MM.1S (cell line): Measurements from ENCODE around the gene PCGF3.

Source experiments
- DNase-seq: peaks from one replicate; pipeline ENCODE4 v3.0.0-alpha.2; 2015
- H2AFZ ChIP-seq: fragments of 300-600 bp; sonication (generic); 2 replicates; pipeline ENCODE4 v1.6.0; 2016; ENCODE audit warnings: antibody characterized with exemption, low read length
- H3F3A ChIP-seq: fragments of 300-600 bp; sonication (generic); 2 replicates; pipeline ENCODE4 v1.6.1; 2016; ENCODE audit warnings: mild to moderate bottlenecking, antibody characterized with exemption, low read length, moderate library complexity, mixed read lengths; ENCODE audit not compliant: insufficient read depth
- H3K27ac ChIP-seq: fragments of 300-600 bp; sonication (generic); 2 replicates; pipeline ENCODE4 v1.5.1; 2016; ENCODE audit warnings: mild to moderate bottlenecking, low read length
- H3K27me3 ChIP-seq: fragments of 300-600 bp; sonication (generic); replicated peaks from 2 replicates; pipeline ENCODE4 v1.6.0; 2016; ENCODE audit warnings: low read length; ENCODE audit not compliant: insufficient read depth
- H3K36me3 ChIP-seq: fragments of 300-600 bp; sonication (generic); replicated peaks from 2 replicates; pipeline ENCODE4 v1.6.1; 2016; ENCODE audit warnings: mild to moderate bottlenecking, low read length, mixed read lengths; ENCODE audit not compliant: insufficient read depth
- H3K4me1 ChIP-seq: fragments of 300-600 bp; sonication (generic); 2 replicates; pipeline ENCODE4 v1.6.1; 2016; ENCODE audit warnings: low read length, mixed read lengths
- H3K4me2 ChIP-seq: fragments of 300-600 bp; sonication (generic); 2 replicates; pipeline ENCODE4 v1.6.0; 2016; ENCODE audit warnings: low read depth, low read length
- H3K4me3 ChIP-seq: fragments of 300-600 bp; sonication (generic); 2 replicates; pipeline ENCODE4 v1.5.1; 2016; ENCODE audit warnings: low read length, mixed read lengths
- H3K79me2 ChIP-seq: fragments of 300-600 bp; sonication (generic); 2 replicates; pipeline ENCODE4 v1.6.1; 2016; ENCODE audit warnings: mixed run types, low read length, mixed read lengths
- H3K9ac ChIP-seq: fragments of 300-600 bp; sonication (generic); 2 replicates; pipeline ENCODE4 v1.6.1; 2016; ENCODE audit warnings: low read length, mixed read lengths
- H3K9me2 ChIP-seq: fragments of 300-600 bp; sonication (generic); replicated peaks from 2 replicates; pipeline ENCODE4 v1.6.1; 2016; ENCODE audit warnings: mild to moderate bottlenecking, low read length, mixed read lengths; ENCODE audit not compliant: insufficient read depth
- H3K9me3 ChIP-seq: fragments of 300-600 bp; sonication (generic); replicated peaks from 2 replicates; pipeline ENCODE4 v1.6.1; 2016; ENCODE audit warnings: mild to moderate bottlenecking, low read length, mixed read lengths; ENCODE audit not compliant: insufficient read depth
- H4K20me1 ChIP-seq: fragments of 300-600 bp; sonication (generic); 2 replicates; pipeline ENCODE4 v1.6.1; 2016; ENCODE audit warnings: mild to moderate bottlenecking, low read length, moderate library complexity, mixed read lengths; ENCODE audit not compliant: insufficient read depth
- CTCF ChIP-seq: fragments of 300-600 bp; sonication (generic); IDR thresholded peaks from 2 replicates; pipeline ENCODE4 v1.5.1; 2016; ENCODE audit warnings: antibody characterized with exemption, low read length, mixed read lengths
- EZH2 ChIP-seq: fragments of 300-600 bp; sonication (generic); optimal IDR thresholded peaks from 2 replicates; pipeline ENCODE3; 2017; ENCODE audit warnings: low read depth, mild to moderate bottlenecking, antibody characterized with exemption, low read length, mixed read lengths
- EZH2phosphoT487 ChIP-seq: fragments of 300-600 bp; sonication (generic); IDR thresholded peaks from 2 replicates; pipeline ENCODE4 v1.6.1; 2018; ENCODE audit warnings: antibody characterized with exemption, low read length

The PCGF3 gene

GRCh38 chr4:706834-707598 is 1.4 kb downstream of the PCGF3 start:
- DNase-seq, result no peak
- Histone ChIP-seq H3K9ac (no peak overlapping the region), H2AFZ (no peak overlapping the region), H3K9me3 (no peaks in the 10 kb centered on the region), H3F3A (no peaks in the 10 kb centered on the region), H3K79me2 (no peaks in the 10 kb centered on the region), H3K27ac (no peak overlapping the region), H3K4me1 (no peaks in the 10 kb centered on the region), H3K9me2 (no peaks in the 10 kb centered on the region), H3K4me2 (no peak overlapping the region), H4K20me1 (no peaks in the 10 kb centered on the region), H3K27me3 (no peaks in the 10 kb centered on the region), H3K4me3 (no peak overlapping the region), H3K36me3 (no peaks in the 10 kb centered on the region)
- TF ChIP-seq CTCF, result no peak
- no peak for TF ChIP-seq EZH2phosphoT487
- no peak for TF ChIP-seq EZH2

- H3K9me2 ChIP-seq, result no peaks in the 10 kb centered on the region
- no peak overlapping the region for H3K4me2 ChIP-seq
- H3K27me3 ChIP-seq, result no peaks in the 10 kb centered on the region
- H3K9me3 ChIP-seq, result no peaks in the 10 kb centered on the region
- H2AFZ ChIP-seq, result no peak overlapping the region
- H3K36me3 ChIP-seq, result no peaks in the 10 kb centered on the region
- no peak for TF ChIP-seq EZH2phosphoT487
- no peak for TF ChIP-seq EZH2
- TF ChIP-seq CTCF, result no peak
- no peak overlapping the region for H3K27ac ChIP-seq
- no peak overlapping the region for H3K9ac ChIP-seq
- H3F3A ChIP-seq, result no peaks in the 10 kb centered on the region
- H3K79me2 ChIP-seq, result no peaks in the 10 kb centered on the region
- H4K20me1 ChIP-seq, result no peaks in the 10 kb centered on the region
- DNase-seq, result no peak
- no peaks in the 10 kb centered on the region for H3K4me1 ChIP-seq
- H3K4me3 ChIP-seq, result no peak overlapping the region
These were observed 2.4 kb downstream of the PCGF3 start for GRCh38 chr4:707929-708630.

DNA sequence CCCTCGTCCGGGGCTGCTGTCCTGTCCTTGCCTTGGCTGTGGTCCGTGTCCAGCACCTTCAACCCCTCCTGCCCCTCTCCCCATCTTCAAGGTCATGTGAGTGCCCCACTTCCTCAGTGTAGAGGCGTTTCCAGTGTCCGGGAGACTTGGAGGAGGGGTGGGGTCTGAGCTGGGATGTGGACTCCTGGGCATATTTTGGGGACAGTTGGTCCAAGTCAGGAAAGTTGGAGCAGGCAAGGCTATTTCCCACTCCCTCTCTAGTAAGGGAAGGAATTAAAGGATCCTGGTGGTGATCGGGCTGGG is 3.0 kb downstream of the PCGF3 start:
- TF ChIP-seq CTCF (no peak), EZH2phosphoT487 (no peak), EZH2 (no peak)
- H3K4me2 ChIP-seq, result no peak overlapping the region
- H3K79me2 ChIP-seq, result no peaks in the 10 kb centered on the region
- no peak for DNase-seq
- no peaks in the 10 kb centered on the region for H4K20me1 ChIP-seq
- no peak overlapping the region for H2AFZ ChIP-seq
- no peaks in the 10 kb centered on the region for H3K27me3 ChIP-seq
- no peak overlapping the region for H3K9ac ChIP-seq
- H3K9me3 ChIP-seq, result no peaks in the 10 kb centered on the region
- H3K27ac ChIP-seq, result no peak overlapping the region
- no peaks in the 10 kb centered on the region for H3K36me3 ChIP-seq
- no peaks in the 10 kb centered on the region for H3K4me1 ChIP-seq
- H3K4me3 ChIP-seq, result no peak overlapping the region
- H3F3A ChIP-seq, result no peaks in the 10 kb centered on the region
- H3K9me2 ChIP-seq, result no peaks in the 10 kb centered on the region
